Measurements from ENCODE around the gene LOXL4. TPM values are rescaled to one million over a fixed set of nuclear protein-coding genes. Genes with fewer than 3 reads are reported as not detected.

The LOXL4 gene
- total RNA-seq, 1 experiment from 2014 or later: not detected

- DNase-seq (ENCODE audit: low spot score): no peak
- Histone ChIP-seq H3K4me3 (ENCODE audit: low read depth, low read length, poor library complexity, severe bottlenecking) (no peak overlapping the region), H3K4me1 (ENCODE audit: insufficient read depth, low read length, poor library complexity, severe bottlenecking) (no peaks in the 10 kb centered on the region), H3K27me3 (replicated peaks; ENCODE audit: insufficient read depth, low read depth, low read length, poor library complexity) (no peaks in the 10 kb centered on the region), H3K36me3 (ENCODE audit: insufficient read depth, low read length, poor library complexity, severe bottlenecking) (no peaks in the 10 kb centered on the region), H3K9me3 (ENCODE audit: low read depth, low read length, poor library complexity, severe bottlenecking) (no peaks in the 10 kb centered on the region), H3K27ac (ENCODE audit: low read depth, low read length, poor library complexity, severe bottlenecking) (no peak overlapping the region)
- ChIA-PET CTCF (no interaction called here), POLR2A (ENCODE audit: low non-redundant PET) (no interaction called here)
- no TSS peak for BruUV-seq (replicated peaks)
- intact Hi-C loops (cut with micrococcal nuclease; ENCODE audit: unreplicated experiment): no loop called here
- TF ChIP-seq EZH2 (IDR thresholded peaks at IDR 0.05; ENCODE audit: borderline replicate concordance, low read depth, low read length, poor library complexity, severe bottlenecking) (no peak), CTCF (conservative IDR thresholded peaks at IDR 0.05; ENCODE audit: low read depth, low read length) (no peak)
Measured at GRCh38 chr10:98257961-98258360, 10.0 kb downstream of the LOXL4 start.

GRCh38 chr10:98257198-98257597 lies 10.8 kb downstream of the LOXL4 start:
- POLR2A ChIA-PET (ENCODE audit: low non-redundant PET): no interaction called here
- CTCF ChIA-PET: no interaction called here

GRCh38 chr10:98256692-98257091 lies 11.3 kb downstream of the LOXL4 start:
- Histone ChIP-seq H3K9me3 (ENCODE audit: low read depth, low read length, poor library complexity, severe bottlenecking) (no peaks in the 10 kb centered on the region), H3K27me3 (replicated peaks; ENCODE audit: insufficient read depth, low read depth, low read length, poor library complexity) (no peaks in the 10 kb centered on the region), H3K27ac (ENCODE audit: low read depth, low read length, poor library complexity, severe bottlenecking) (no peak overlapping the region), H3K4me3 (ENCODE audit: low read depth, low read length, poor library complexity, severe bottlenecking) (no peak overlapping the region), H3K36me3 (ENCODE audit: insufficient read depth, low read length, poor library complexity, severe bottlenecking) (no peaks in the 10 kb centered on the region), H3K4me1 (ENCODE audit: insufficient read depth, low read length, poor library complexity, severe bottlenecking) (no peaks in the 10 kb centered on the region)
- TF ChIP-seq CTCF (conservative IDR thresholded peaks at IDR 0.05; ENCODE audit: low read depth, low read length) (no peak), EZH2 (IDR thresholded peaks at IDR 0.05; ENCODE audit: borderline replicate concordance, low read depth, low read length, poor library complexity, severe bottlenecking) (no peak)
- ChIA-PET POLR2A (ENCODE audit: low non-redundant PET) (no interaction called here), CTCF (no interaction called here)
- intact Hi-C loops (cut with micrococcal nuclease; ENCODE audit: unreplicated experiment): no loop called here
- DNase-seq (ENCODE audit: low spot score): no peak
- BruUV-seq (replicated peaks): no TSS peak

More at GRCh38 chr10:98257198-98257597, 10.8 kb downstream of the LOXL4 start:
- intact Hi-C loops (cut with micrococcal nuclease; ENCODE audit: unreplicated experiment): no loop called here
- no peak for DNase-seq (ENCODE audit: low spot score)
- H3K36me3 ChIP-seq (ENCODE audit: insufficient read depth, low read length, poor library complexity, severe bottlenecking): no peaks in the 10 kb centered on the region
- no peak overlapping the region for H3K27ac ChIP-seq (ENCODE audit: low read depth, low read length, poor library complexity, severe bottlenecking)
- no TSS peak for BruUV-seq (replicated peaks)
- no peaks in the 10 kb centered on the region for H3K9me3 ChIP-seq (ENCODE audit: low read depth, low read length, poor library complexity, severe bottlenecking)
- TF ChIP-seq CTCF (conservative IDR thresholded peaks at IDR 0.05; ENCODE audit: low read depth, low read length) (no peak), EZH2 (IDR thresholded peaks at IDR 0.05; ENCODE audit: borderline replicate concordance, low read depth, low read length, poor library complexity, severe bottlenecking) (no peak)
- no peak overlapping the region for H3K4me3 ChIP-seq (ENCODE audit: low read depth, low read length, poor library complexity, severe bottlenecking)
- H3K4me1 ChIP-seq (ENCODE audit: insufficient read depth, low read length, poor library complexity, severe bottlenecking): no peaks in the 10 kb centered on the region
- no peaks in the 10 kb centered on the region for H3K27me3 ChIP-seq (replicated peaks; ENCODE audit: insufficient read depth, low read depth, low read length, poor library complexity)

All from A673 (cell line).